ENCODE measurements around the gene YWHAH. TPM values are rescaled to one million over a fixed set of nuclear protein-coding genes. Genes with fewer than 3 reads are reported as not detected.

YWHAH gene
- total RNA-seq, 1 donor from 2014 or later: 171 TPM

DNA sequence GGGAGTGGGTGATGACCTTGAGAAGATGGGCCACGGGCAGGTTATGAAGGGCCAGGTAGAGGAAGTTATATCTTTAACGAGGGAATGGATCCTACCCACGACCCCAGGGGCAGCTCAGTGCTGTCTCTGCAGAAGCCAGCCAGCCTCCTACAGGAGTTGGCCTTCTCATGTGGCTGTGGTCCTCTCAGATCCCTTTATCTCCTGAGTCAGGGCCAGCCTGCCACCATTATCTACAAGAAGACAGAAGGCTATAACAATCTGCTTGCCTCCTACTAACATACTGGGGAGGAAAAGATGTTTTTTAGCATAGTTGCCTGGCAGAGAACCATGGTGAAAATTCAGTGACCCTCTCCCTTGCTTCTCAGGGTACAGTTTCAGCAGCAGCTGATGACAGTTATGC lies 7.0 kb upstream of the YWHAH start:
- no peaks in the 10 kb centered on the region for H3K9me3 ChIP-seq
- no peaks in the 10 kb centered on the region for H3K27me3 ChIP-seq (ENCODE audit: low read depth)
- H3K4me3 ChIP-seq: no peak overlapping the region
- H3K36me3 ChIP-seq: no peaks in the 10 kb centered on the region
- ATAC-seq (no peak), DNase-seq (no peak)
- no peak overlapping the region for H3K27ac ChIP-seq
- TF ChIP-seq, protein P1, sequence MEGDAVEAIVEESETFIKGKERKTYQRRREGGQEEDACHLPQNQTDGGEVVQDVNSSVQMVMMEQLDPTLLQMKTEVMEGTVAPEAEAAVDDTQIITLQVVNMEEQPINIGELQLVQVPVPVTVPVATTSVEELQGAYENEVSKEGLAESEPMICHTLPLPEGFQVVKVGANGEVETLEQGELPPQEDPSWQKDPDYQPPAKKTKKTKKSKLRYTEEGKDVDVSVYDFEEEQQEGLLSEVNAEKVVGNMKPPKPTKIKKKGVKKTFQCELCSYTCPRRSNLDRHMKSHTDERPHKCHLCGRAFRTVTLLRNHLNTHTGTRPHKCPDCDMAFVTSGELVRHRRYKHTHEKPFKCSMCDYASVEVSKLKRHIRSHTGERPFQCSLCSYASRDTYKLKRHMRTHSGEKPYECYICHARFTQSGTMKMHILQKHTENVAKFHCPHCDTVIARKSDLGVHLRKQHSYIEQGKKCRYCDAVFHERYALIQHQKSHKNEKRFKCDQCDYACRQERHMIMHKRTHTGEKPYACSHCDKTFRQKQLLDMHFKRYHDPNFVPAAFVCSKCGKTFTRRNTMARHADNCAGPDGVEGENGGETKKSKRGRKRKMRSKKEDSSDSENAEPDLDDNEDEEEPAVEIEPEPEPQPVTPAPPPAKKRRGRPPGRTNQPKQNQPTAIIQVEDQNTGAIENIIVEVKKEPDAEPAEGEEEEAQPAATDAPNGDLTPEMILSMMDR (IDR thresholded peaks at IDR 0.05): no peak
- no peaks in the 10 kb centered on the region for H3K4me1 ChIP-seq
- intact Hi-C loops (cut with DNase I): no loop called here

DNA sequence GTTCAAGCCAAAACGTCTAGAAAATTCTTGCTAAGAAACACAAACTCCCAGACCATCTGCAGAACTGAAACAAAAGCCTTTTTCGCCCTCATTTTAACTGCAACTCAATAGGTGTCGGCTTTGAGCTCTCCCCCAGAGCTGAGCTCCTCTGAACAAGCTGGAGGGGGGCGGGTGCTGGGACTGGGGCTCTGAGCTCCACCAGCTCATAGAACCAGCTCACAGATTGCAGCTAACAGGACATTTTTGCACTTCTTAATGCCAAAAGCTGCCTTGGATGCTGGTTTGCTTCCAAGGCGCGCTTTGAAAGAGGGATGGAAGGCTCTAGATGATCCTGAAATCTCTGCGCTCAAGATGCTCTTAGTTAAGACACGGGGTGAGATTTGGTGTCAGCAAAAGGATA lies 6.0 kb upstream of the YWHAH start:
- ATAC-seq (no peak), DNase-seq (no peak)
- intact Hi-C loops (cut with DNase I): no loop called here
- no peaks in the 10 kb centered on the region for H3K36me3 ChIP-seq
- TF ChIP-seq, protein P1 (IDR thresholded peaks at IDR 0.05): no peak
- H3K27ac ChIP-seq: no peak overlapping the region
- no peaks in the 10 kb centered on the region for H3K9me3 ChIP-seq
- H3K27me3 ChIP-seq (ENCODE audit: low read depth): no peaks in the 10 kb centered on the region
- peaks cover 2% of the 10 kb centered on the region for H3K4me1 ChIP-seq
- no peak overlapping the region for H3K4me3 ChIP-seq

DNA sequence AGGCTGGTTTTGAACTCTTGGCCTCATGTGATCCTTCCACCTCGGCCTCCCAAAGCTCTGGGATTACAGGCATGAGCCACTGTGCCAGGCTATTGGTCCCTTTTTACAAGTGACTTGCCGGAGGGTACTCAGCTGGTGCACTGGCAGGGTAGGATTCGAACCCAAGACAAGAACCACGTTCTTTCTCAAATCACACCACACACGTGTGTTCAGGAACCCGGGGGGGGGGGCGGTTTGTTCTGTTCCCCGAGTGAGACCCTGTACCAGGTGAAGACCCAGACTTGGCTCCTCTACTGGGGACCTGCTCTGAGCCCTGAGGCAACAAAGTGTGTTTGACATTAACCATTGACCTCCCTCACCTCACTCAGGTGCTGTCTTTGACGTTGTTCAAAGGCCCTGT lies 3.8 kb upstream of the YWHAH start:
- Histone ChIP-seq H3K27me3 (ENCODE audit: low read depth) (no peaks in the 10 kb centered on the region), H3K36me3 (no peaks in the 10 kb centered on the region), H3K27ac (no peak overlapping the region), H3K9me3 (no peaks in the 10 kb centered on the region), H3K4me1 (peaks cover 8% of the 10 kb centered on the region), H3K4me3 (no peak overlapping the region)
- intact Hi-C loops (cut with DNase I): loop anchor here (10.0 kb wide), 1 partner anchor 66 kb away; no protein-coding TSS in a partner anchor
- ATAC-seq (no peak), DNase-seq (no peak)
- TF ChIP-seq, protein P1 (IDR thresholded peaks at IDR 0.05): no peak

DNA sequence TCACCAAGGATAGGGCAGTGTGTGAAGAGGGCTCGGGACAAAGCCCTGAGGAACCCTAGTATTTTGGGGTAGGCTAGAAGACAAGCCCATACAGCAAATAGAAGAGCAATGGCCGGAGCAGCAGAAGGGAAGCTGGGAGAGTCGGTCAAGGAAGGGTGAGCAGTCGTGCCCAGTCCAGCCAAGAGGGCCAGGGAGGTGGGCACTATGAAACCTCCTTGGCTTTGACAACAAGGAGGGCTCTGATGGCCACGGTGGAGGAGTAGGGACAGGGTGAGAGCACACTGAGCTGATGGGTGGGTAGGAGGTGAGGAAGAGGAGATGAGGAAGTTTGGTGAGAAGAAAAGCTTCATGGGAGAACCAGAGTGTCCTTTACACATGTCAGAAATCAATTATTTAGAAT lies 2.2 kb upstream of the YWHAH start:
- ATAC-seq: no peak
- Histone ChIP-seq H3K4me3 (no peak overlapping the region), H3K9me3 (no peaks in the 10 kb centered on the region), H3K36me3 (no peaks in the 10 kb centered on the region), H3K27me3 (ENCODE audit: low read depth) (no peaks in the 10 kb centered on the region), H3K4me1 (peaks cover 24% of the 10 kb centered on the region), H3K27ac (no peak overlapping the region)
- TF ChIP-seq, protein P1 (IDR thresholded peaks at IDR 0.05): no peak
- no peak for DNase-seq
- intact Hi-C loops (cut with DNase I): loop anchor here (10.0 kb wide), 1 partner anchor 67 kb away; no protein-coding TSS in a partner anchor

DNA sequence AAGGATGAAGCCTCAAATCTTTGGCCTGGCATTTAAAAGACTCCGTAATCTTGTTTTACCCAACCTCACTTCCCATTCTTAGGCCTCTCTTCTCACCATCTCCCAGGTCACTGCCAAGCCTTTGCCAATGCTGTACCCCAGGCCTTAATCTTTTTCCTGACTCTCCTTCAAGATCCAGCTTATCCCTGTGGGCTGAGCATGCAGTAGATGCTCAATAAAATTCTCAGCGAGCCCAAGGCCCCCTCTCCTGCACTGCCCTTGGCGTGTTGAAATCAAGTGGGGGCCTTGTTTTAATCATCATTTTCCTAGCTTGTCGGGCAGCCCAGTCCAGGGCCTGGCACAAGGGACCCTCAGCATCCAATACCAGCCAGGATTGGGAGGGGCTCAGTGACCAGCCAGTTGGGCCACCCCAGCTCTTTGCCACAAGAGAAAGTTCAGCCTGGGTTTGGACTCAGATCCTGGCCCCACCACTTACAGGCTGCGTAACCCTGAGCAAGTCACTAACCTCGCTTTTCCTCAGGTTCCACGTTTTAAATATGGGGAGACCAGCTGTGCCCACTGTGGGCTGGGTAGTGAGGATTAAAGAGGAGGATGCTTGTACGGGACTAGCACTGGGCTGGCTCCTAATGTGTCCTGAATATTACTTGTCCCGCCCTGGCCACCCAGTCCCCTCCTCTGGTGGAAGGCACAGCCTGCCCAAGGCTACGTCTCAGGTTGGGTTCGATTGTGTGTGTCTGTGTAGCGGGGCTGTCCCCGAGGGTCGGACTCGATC lies 943 bp upstream of the YWHAH start:
- DNase-seq: no peak

More for the DNA sequence above, 943 bp upstream of the YWHAH start:
- TF ChIP-seq, protein P1 (IDR thresholded peaks at IDR 0.05): no peak
- no peaks in the 10 kb centered on the region for H3K27me3 ChIP-seq (ENCODE audit: low read depth)
- peaks cover 7% of the 10 kb centered on the region for H3K36me3 ChIP-seq
- ATAC-seq: no peak
- peaks cover 37% of the 10 kb centered on the region for H3K4me1 ChIP-seq
- peak overlapping the region; percentile 92 for H3K4me3 ChIP-seq
- H3K9me3 ChIP-seq: no peaks in the 10 kb centered on the region
- H3K27ac ChIP-seq: peak overlapping the region; percentile 96
- intact Hi-C loops (cut with DNase I): loop anchor here (10.0 kb wide), 1 partner anchor 69 kb away; no protein-coding TSS in a partner anchor

All from lower lobe of right lung (tissue), 2 donors.